GM10248 (cell line): ENCODE data around the gene RPL22.

Experiments used
- CTCF ChIA-PET: fragments of 300-600 bp; sonication (Branson Sonifier 250); formaldehyde crosslinking; extraction: SDS; loops from one replicate; lab custom pipeline; 2021; ENCODE audit warnings: antibody characterized with exemption; lab: Yijun Ruan, JAX
- POLR2A ChIA-PET: fragments of 350-650 bp; sonication (Branson Sonifier 250); formaldehyde crosslinking; extraction: SDS; loops from one replicate; lab custom pipeline; 2020; ENCODE audit warnings: antibody characterized with exemption; lab: Yijun Ruan, JAX
- DNase-seq: peaks from one replicate; pipeline ENCODE4 v3.0.0; 2012; ENCODE audit errors: extremely low spot score
- TF ChIP-seq, protein P1 (sequence below): IDR thresholded peaks from 2 replicates; pipeline ENCODE4 v1.5.1; 2012; ENCODE audit warnings: mild to moderate bottlenecking, low read depth; ENCODE audit errors: extremely low read depth, missing control alignments, control extremely low read depth

The RPL22 gene

DNA sequence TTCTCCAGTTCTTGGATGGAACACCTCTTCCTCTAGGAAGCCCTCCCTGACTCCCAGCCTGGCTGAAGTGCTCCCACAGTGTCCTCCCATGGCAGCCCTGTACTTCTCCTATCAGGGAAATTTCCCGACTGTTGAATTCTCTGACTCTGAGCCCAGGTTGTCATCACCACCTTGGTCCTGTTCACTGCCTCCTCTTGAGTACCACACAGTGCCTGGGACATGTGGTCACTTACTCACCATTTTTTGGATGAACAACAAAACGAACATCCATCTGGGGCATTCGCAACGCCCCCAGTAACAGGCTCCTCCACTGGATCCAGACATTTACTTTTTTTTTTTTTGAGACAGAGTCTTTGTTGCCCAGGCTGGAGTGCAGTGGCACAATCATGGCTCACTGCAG lies 56.7 kb downstream of the RPL22 start:
- ChIA-PET CTCF (no interaction called here), POLR2A (no interaction called here)
- TF ChIP-seq, protein P1, sequence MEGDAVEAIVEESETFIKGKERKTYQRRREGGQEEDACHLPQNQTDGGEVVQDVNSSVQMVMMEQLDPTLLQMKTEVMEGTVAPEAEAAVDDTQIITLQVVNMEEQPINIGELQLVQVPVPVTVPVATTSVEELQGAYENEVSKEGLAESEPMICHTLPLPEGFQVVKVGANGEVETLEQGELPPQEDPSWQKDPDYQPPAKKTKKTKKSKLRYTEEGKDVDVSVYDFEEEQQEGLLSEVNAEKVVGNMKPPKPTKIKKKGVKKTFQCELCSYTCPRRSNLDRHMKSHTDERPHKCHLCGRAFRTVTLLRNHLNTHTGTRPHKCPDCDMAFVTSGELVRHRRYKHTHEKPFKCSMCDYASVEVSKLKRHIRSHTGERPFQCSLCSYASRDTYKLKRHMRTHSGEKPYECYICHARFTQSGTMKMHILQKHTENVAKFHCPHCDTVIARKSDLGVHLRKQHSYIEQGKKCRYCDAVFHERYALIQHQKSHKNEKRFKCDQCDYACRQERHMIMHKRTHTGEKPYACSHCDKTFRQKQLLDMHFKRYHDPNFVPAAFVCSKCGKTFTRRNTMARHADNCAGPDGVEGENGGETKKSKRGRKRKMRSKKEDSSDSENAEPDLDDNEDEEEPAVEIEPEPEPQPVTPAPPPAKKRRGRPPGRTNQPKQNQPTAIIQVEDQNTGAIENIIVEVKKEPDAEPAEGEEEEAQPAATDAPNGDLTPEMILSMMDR: no peak
- no peak for DNase-seq

DNA sequence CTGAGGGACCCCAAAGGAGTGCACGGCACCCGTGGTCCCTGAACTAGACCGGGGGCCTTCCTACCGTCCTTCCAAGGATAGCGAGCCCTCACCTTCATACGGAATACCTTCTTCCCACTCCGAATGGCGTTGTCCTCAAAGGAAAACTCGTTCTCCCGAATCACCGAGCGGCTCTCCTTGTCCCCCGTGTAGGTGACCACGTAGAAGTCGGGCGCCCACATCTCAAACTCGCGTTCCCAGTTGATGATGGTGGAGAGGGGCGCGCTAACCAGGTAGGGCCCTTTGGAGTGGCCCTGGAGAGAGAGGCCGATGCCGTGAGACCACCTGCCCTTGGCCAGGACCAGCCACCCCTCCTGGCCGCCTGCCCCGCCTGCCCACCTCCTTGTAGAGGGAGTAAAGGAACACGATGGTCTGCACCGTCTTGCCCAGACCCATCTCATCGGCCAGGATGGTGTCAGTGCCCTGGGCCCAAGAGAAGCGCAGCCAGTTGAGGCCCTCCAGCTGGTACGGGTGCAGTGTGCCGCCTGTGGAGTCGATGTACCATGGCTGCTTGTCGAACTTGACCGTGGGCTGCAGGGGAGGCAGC lies 57.3 kb downstream of the RPL22 start:
- ChIA-PET CTCF (no interaction called here), POLR2A (no interaction called here)
- DNase-seq: no peak
- TF ChIP-seq, protein P1: no peak

DNA sequence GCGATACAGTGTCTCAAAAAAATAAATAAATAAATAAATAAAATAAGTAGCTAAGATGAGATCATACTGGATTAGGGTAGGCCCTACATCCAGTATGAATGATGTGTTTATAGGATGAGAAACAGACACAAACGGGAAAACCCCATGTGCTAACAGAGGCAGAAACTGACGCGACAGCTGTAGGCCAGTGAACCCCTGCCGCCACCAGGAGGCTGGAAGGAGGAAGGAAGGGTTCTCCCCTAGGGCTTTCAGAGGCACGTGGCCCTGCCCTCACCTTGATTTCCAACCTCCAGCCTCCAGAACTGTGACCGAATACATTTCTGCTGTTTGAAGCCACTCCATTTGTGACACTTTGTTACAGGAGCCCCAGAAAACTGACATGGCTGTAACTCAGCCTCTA lies 57.8 kb downstream of the RPL22 start:
- TF ChIP-seq, protein P1: peak; percentile 20
- ChIA-PET POLR2A (no interaction called here), CTCF (interaction anchor here (0.7 kb wide), 1 partner anchor 107 kb away, joined by 3 read pairs; no protein-coding TSS in a partner anchor)
- DNase-seq: peak; percentile 70

DNA sequence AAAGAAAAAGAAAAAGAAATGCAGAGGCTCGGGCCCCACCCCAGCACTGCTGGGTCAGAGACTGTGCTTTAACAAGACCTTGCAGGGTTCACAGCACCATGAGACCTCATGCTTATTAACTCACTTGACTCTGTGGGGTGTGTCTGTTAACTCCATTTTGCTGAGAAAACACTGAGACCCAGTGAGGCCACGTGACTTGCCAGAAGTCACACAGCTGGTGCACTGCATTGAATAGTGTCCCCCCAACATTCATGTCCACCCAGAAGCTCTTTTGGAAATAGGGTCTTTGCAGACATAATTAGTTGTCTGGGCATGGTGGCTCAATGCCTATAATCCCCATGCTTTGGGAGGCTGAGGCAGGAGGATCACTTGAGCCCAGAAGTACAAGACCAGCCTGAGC lies 59.0 kb downstream of the RPL22 start:
- DNase-seq: no peak
- TF ChIP-seq, protein P1: no peak
- ChIA-PET CTCF (no interaction called here), POLR2A (no interaction called here)

DNA sequence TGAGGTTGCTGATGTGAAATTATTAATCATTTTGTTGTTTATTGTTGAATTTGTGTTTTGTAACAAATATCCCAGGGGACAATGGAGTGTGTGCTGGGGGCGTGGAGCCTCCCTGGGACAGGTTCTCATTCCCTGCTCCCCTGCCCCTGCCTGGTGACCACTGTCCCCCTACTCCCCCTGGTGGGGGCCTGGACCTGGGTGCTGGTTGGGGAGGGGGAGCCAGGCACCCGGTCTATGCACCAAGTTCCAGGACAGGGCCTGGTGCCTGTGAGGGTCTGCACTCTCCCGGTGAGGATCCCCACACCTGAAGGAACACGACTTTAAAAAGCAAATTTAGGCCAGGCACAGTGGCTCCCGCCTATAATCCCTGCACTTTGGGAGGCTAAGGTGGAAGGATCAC lies 61.6 kb downstream of the RPL22 start:
- no peak for DNase-seq
- POLR2A ChIA-PET: no interaction called here
- CTCF ChIA-PET: no interaction called here
- TF ChIP-seq, protein P1: no peak

DNA sequence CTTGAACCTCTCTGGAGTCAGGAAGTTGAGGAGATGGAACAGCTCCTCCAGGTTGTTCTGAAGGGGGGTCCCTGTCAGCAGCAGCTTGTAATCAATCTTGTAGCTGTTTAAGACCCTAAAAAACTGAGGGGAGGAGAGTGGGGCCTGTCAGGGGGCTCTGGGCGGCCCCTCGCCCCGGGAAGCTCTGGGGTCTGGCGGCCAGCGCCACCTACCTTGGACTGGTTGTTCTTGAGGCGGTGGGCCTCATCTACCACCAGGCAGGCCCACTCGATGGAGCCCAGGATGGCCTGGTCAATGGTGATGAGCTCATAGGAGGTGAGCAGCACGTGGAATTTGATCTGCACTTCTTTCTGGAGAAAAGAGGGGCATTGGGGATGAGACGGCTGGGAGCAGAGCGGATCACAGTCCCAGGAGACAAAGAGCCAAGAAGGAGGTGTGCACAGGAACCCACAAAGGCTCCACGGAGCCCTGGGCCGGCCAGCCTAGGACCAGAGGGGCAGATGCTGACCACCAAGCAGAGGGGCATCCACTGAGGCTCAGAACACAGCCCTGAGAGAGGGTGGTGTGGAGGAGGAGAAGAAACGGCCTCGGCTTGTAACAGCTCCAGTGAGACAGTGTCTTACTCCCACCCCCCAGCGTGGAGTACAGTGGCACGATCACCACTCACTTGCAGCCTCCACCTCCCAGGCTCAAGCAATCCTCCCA lies 62.7 kb downstream of the RPL22 start:
- no peak for DNase-seq
- ChIA-PET POLR2A (no interaction called here), CTCF (no interaction called here)
- TF ChIP-seq, protein P1: no peak
